H9 (cell line): Measurements from ENCODE around the gene MTSS2. TPM values are rescaled to one million over a fixed set of nuclear protein-coding genes. Genes with fewer than 3 reads are reported as not detected.
A peak's percentile ranks its signal among the peaks of the same experiment; 100 is the strongest.

Source experiments
- DNase-seq: peaks from one replicate; pipeline ENCODE4 v3.0.0-alpha.2; 2017
- H2AFZ ChIP-seq: one replicate; pipeline ENCODE4 v1.6.1; 2013; ENCODE audit warnings: mild to moderate bottlenecking, low read length, control low read depth, moderate library complexity
- H2AK5ac ChIP-seq: 2 replicates; pipeline ENCODE4 v1.6.1; 2013; ENCODE audit warnings: low read length, control low read depth, mixed read lengths; ENCODE audit not compliant: insufficient read length
- H2BK120ac ChIP-seq: one replicate; pipeline ENCODE4 v1.6.1; 2013; ENCODE audit warnings: low read depth, mild to moderate bottlenecking, low read length, control low read depth, inconsistent platforms; ENCODE audit not compliant: poor library complexity, severe bottlenecking
- H2BK12ac ChIP-seq: 2 replicates; pipeline ENCODE4 v1.6.1; 2013; ENCODE audit warnings: low read length, control low read depth, mixed read lengths, low read depth; ENCODE audit not compliant: insufficient read length
- H2BK15ac ChIP-seq: 2 replicates; pipeline ENCODE4 v1.6.1; 2013; ENCODE audit warnings: low read depth, low read length, control low read depth
- H2BK20ac ChIP-seq: one replicate; pipeline ENCODE4 v1.6.1; 2013; ENCODE audit warnings: low read depth, mild to moderate bottlenecking, low read length, control low read depth, inconsistent platforms; ENCODE audit not compliant: poor library complexity, severe bottlenecking
- H2BK5ac ChIP-seq: 2 replicates; pipeline ENCODE4 v1.6.1; 2013; ENCODE audit warnings: low read length, control low read depth, mixed read lengths; ENCODE audit not compliant: insufficient read length
- H3K14ac ChIP-seq: 2 replicates; pipeline ENCODE4 v1.6.1; 2013; ENCODE audit warnings: low read length, control low read depth; ENCODE audit not compliant: insufficient read depth
- H3K18ac ChIP-seq: 2 replicates; pipeline ENCODE4 v1.6.1; 2013; ENCODE audit warnings: low read depth, mild to moderate bottlenecking, mixed read lengths, low read length, control low read depth; ENCODE audit not compliant: insufficient read length
- H3K23ac ChIP-seq: 2 replicates; pipeline ENCODE4 v1.6.1; 2013; ENCODE audit warnings: low read length, control low read depth, mixed read lengths, low read depth; ENCODE audit not compliant: insufficient read length
- H3K23me2 ChIP-seq: 2 replicates; pipeline ENCODE4 v1.6.1; 2013; ENCODE audit warnings: low read depth, mild to moderate bottlenecking, mixed read lengths, low read length, control low read depth; ENCODE audit not compliant: insufficient read length, poor library complexity, severe bottlenecking
- H3K27ac ChIP-seq: 2 replicates; pipeline ENCODE4 v1.5.1; 2013; ENCODE audit warnings: low read length, control low read depth, mixed read lengths, low read depth; ENCODE audit not compliant: insufficient read length
- H3K27me3 ChIP-seq: 2 replicates; pipeline ENCODE4 v1.6.1; 2013; ENCODE audit warnings: low read length, control low read depth, inconsistent platforms; ENCODE audit not compliant: insufficient read depth
- H3K4ac ChIP-seq: 2 replicates; pipeline ENCODE4 v1.6.1; 2013; ENCODE audit warnings: low read depth, mild to moderate bottlenecking, control low read depth, inconsistent platforms, low read length, moderate library complexity
- H3K4me1 ChIP-seq: 2 replicates; pipeline ENCODE4 v1.6.1; 2013; ENCODE audit warnings: low read length, control low read depth, inconsistent platforms; ENCODE audit not compliant: insufficient read depth
- H3K4me2 ChIP-seq: 2 replicates; pipeline ENCODE4 v1.6.1; 2013; ENCODE audit warnings: low read length, control low read depth, mixed read lengths; ENCODE audit not compliant: insufficient read length, insufficient read depth
- H3K56ac ChIP-seq: 2 replicates; pipeline ENCODE4 v1.6.1; 2013; ENCODE audit warnings: low read depth, mild to moderate bottlenecking, mixed read lengths, low read length, control low read depth; ENCODE audit not compliant: insufficient read length
- H3K79me1 ChIP-seq: 2 replicates; pipeline ENCODE4 v1.6.1; 2013; ENCODE audit warnings: low read depth, mild to moderate bottlenecking, moderate library complexity, low read length, control low read depth, inconsistent platforms; ENCODE audit not compliant: insufficient read depth, poor library complexity, severe bottlenecking
- H3K79me2 ChIP-seq: 2 replicates; pipeline ENCODE4 v1.6.1; 2013; ENCODE audit warnings: low read length, control low read depth, inconsistent platforms; ENCODE audit not compliant: insufficient read depth
- H3K9ac ChIP-seq: 2 replicates; pipeline ENCODE4 v1.6.1; 2013; ENCODE audit warnings: low read length, control low read depth, mixed read lengths; ENCODE audit not compliant: insufficient read length; ENCODE audit errors: extremely low read depth
- H3K9me3 ChIP-seq: one replicate; pipeline ENCODE4 v1.6.1; 2013; ENCODE audit warnings: low read depth, low read length, inconsistent platforms; ENCODE audit not compliant: control insufficient read depth
- H3T11ph ChIP-seq: one replicate; pipeline ENCODE4 v1.6.1; 2013; ENCODE audit warnings: mild to moderate bottlenecking, low read length, control low read depth, inconsistent platforms
- H4K20me1 ChIP-seq: one replicate; pipeline ENCODE4 v1.6.1; 2013; ENCODE audit not compliant: control insufficient read depth, insufficient read length, insufficient read depth
- H4K5ac ChIP-seq: 2 replicates; pipeline ENCODE4 v1.6.1; 2013; ENCODE audit warnings: low read depth, mild to moderate bottlenecking, mixed read lengths, low read length, control low read depth; ENCODE audit not compliant: insufficient read length
- H4K8ac ChIP-seq: replicated peaks from 2 replicates; pipeline ENCODE4 v1.6.1; 2013; ENCODE audit warnings: low read length, control low read depth, mixed read lengths, low read depth; ENCODE audit not compliant: insufficient read length
- H4K91ac ChIP-seq: 2 replicates; pipeline ENCODE4 v1.6.1; 2013; ENCODE audit warnings: low read depth, mild to moderate bottlenecking, moderate library complexity, mixed read lengths, low read length, control low read depth; ENCODE audit not compliant: insufficient read length
- H3K27ac Mint-ChIP-seq, 3 experiments: 2 replicates in 2 of 3; 3 replicates in 1 of 3; pipeline ENCODE4 v1.8.0; 2020 to 2021; ENCODE audit warnings: mixed read lengths in 3 of 3, mild to moderate bottlenecking in 1 of 3, moderate library complexity in 1 of 3
- H3K27me3 Mint-ChIP-seq: 2 replicates; pipeline ENCODE4 v1.8.0; 2021; ENCODE audit warnings: low read depth, mild to moderate bottlenecking, moderate library complexity, mixed read lengths
- H3K36me3 Mint-ChIP-seq, 3 experiments: 2 replicates in 2 of 3; 3 replicates in 1 of 3; pipeline ENCODE4 v1.8.0; 2020 to 2021; ENCODE audit warnings: low read depth in 3 of 3, mixed read lengths in 3 of 3; ENCODE audit not compliant: insufficient read depth in 1 of 3
- H3K4me1 Mint-ChIP-seq, 2 experiments: 2 replicates each; pipeline ENCODE4 v1.8.0; 2020; ENCODE audit warnings: mixed read lengths in 2 of 2
- H3K4me3 Mint-ChIP-seq, 2 experiments: 2 replicates in 1 of 2; 3 replicates in 1 of 2; pipeline ENCODE4 v1.8.0; 2020 to 2021; ENCODE audit warnings: mild to moderate bottlenecking in 2 of 2, mixed read lengths in 2 of 2, moderate library complexity in 1 of 2
- H3K9me3 Mint-ChIP-seq, 2 experiments: 2 replicates in 1 of 2; 3 replicates in 1 of 2; pipeline ENCODE4 v1.8.0; 2020; ENCODE audit warnings: mild to moderate bottlenecking in 2 of 2, mixed read lengths in 2 of 2, moderate library complexity in 1 of 2
- CTCF ChIP-seq: fragments of 200-600 bp; sonication (generic); conservative IDR thresholded peaks from 3 replicates; pipeline ENCODE4 v1.8.0; 2021; ENCODE audit warnings: antibody characterized with exemption, mild to moderate bottlenecking
- WGBS: extraction: QIAGEN DNeasy Blood & Tissue Kit; methylation state at CpG from one replicate; pipeline ENCODE4 v1.1.7; 2013; ENCODE audit warnings: missing lambda C conversion rate, low lambda C conversion rate, mixed read lengths; ENCODE audit not compliant: insufficient read length; ENCODE audit errors: extremely low coverage; 5-methylcytosine and 5-hydroxymethylcytosine counted together
- total RNA-seq: library from RNA; stranded (reverse); gene quantifications from 2 replicates; pipeline ENCODE4 v1.2.1, GENCODE V29; 2021

The MTSS2 gene
- total RNA-seq, 1 experiment from 2014 or later, result 41.0 TPM

- no peak for TF ChIP-seq CTCF
- Mint-ChIP-seq H3K36me3 (peaks cover 5 to 15% (median 9%) of the 10 kb centered on the region in 3 experiments; a peak in 6 of 7 replicates), H3K4me3 (no peak overlapping the region; a peak in 1 of 5 replicates), H3K9me3 (no peaks in the 10 kb centered on the region), H3K27ac (no peak overlapping the region), H3K4me1 (peaks cover 8 to 19% of the 10 kb centered on the region in 2 experiments), H3K27me3 (no peaks in the 10 kb centered on the region; the same call in 1 of the 2 replicates)
- Histone ChIP-seq H3K4me2 (no peak overlapping the region), H4K20me1 (no peaks in the 10 kb centered on the region), H3T11ph (no peak overlapping the region), H3K23me2 (no peaks in the 10 kb centered on the region), H3K4ac (no peak overlapping the region), H4K8ac (no peak overlapping the region), H2AK5ac (no peak overlapping the region), H3K79me1 (no peaks in the 10 kb centered on the region), H3K27ac (no peak overlapping the region), H3K4me1 (peaks cover 3% of the 10 kb centered on the region; the same call in 1 of the 2 replicates), H2BK5ac (no peak overlapping the region), H3K18ac (no peak overlapping the region), H3K23ac (no peak overlapping the region), H4K91ac (no peak overlapping the region), H4K5ac (no peak overlapping the region), H3K56ac (no peak overlapping the region), H2BK12ac (no peak overlapping the region), H2BK120ac (no peak overlapping the region), H2BK15ac (no peak overlapping the region), H3K14ac (no peak overlapping the region), H2AFZ (no peak overlapping the region), H2BK20ac (no peak overlapping the region), H3K9ac (no peak overlapping the region), H3K79me2 (no peaks in the 10 kb centered on the region), H3K27me3 (no peaks in the 10 kb centered on the region), H3K9me3 (no peaks in the 10 kb centered on the region)
- no CpG with 5 or more reads among the region's 7 CpGs for WGBS
- peak; percentile 45 for DNase-seq
Measured at GRCh38 chr16:70660672-70661350, 25.0 kb downstream of the MTSS2 start.
